Measurements from ENCODE around the gene ANKRD53. TPM values are rescaled to one million over a fixed set of nuclear protein-coding genes. Genes with fewer than 3 reads are reported as not detected.

The ANKRD53 gene
- total and polyA plus RNA-seq, 2 donors (not counting 3 experiments of a cell fraction or from before 2014, with no cell fraction given): 1.3 to 1.4 TPM

DNA sequence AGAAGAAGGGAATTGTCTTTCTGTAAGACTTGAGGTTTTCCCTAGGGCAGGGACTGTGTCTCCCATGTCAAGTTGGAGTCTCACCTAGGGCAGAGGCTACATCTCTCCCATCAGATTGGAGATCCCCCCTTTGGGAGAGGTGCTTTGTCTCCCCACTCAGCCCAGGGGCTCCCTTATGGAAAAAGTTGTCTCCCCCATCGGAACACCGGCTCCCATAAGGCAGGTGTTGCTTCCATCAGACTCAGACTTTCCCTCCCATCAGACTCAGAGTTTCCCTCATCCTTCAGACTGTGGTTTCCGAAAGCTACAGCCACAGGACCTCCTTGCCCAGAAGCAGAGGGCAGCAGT lies 5.8 kb downstream of the ANKRD53 start:
- Histone ChIP-seq H2AFZ (ENCODE audit: low read depth, low read length) (no peak overlapping the region), H3K79me2 (ENCODE audit: control insufficient read depth, insufficient read depth, low read length) (no peaks in the 10 kb centered on the region), H3K27me3 (ENCODE audit: control insufficient read depth in 2 of 2, insufficient read depth in 2 of 2, low read length in 2 of 2) (no peaks in the 10 kb centered on the region), H4K20me1 (replicated peaks; ENCODE audit: control insufficient read depth, extremely low read depth, insufficient read depth, low read length) (no peaks in the 10 kb centered on the region), H3K4me2 (ENCODE audit: insufficient read depth, low read length) (no peak overlapping the region), H3K27ac (ENCODE audit: insufficient read depth, low read depth, low read length) (no peak overlapping the region), H3K36me3 (ENCODE audit: control insufficient read depth in 2 of 2, extremely low read depth in 1 of 2, insufficient read depth in 2 of 2, low read length in 2 of 2) (peaks cover 4 to 15% of the 10 kb centered on the region in 2 experiments), H3K9me3 (replicated peaks; ENCODE audit: control insufficient read depth, insufficient read depth, low read length) (no peaks in the 10 kb centered on the region), H3K9ac (replicated peaks; ENCODE audit: extremely low read depth, insufficient read depth, low read length) (no peak overlapping the region), H3K4me3 (replicated peaks in 1 of 3; ENCODE audit: insufficient read depth in 1 of 3, low read depth in 1 of 3, low read length in 3 of 3) (no peak overlapping the region), H3K4me1 (ENCODE audit: control insufficient read depth, extremely low read depth, insufficient read depth, low read length) (no peaks in the 10 kb centered on the region), H3K9me1 (replicated peaks; ENCODE audit: control insufficient read depth, extremely low read depth, insufficient read depth, low read length) (no peaks in the 10 kb centered on the region)
- intact Hi-C loops (cut with micrococcal nuclease): loop anchor here (1.0 kb wide), 1 partner anchor 11 kb away; no protein-coding TSS in a partner anchor
- ChIA-PET POLR2A (no interaction called here), CTCF (interaction anchor here (0.6 to 4.2 kb wide), 20 partner anchors 10 to 680 kb away, joined by 3 to 52 read pairs (median 4); partner anchors contain the start of genes NAGK and TEX261)
- BruUV-seq (replicated peaks): no TSS peak
- no peak for FAIRE-seq
- TF ChIP-seq POLR2A (IDR thresholded peaks at IDR 0.05; ENCODE audit: low read depth, low read length) (no peak), GATA2 (IDR thresholded peaks at IDR 0.05; ENCODE audit: insufficient read depth, insufficient read length, low read depth, low read length) (no peak), FOS (IDR thresholded peaks at IDR 0.05; ENCODE audit: borderline replicate concordance, insufficient read depth, low read length) (no peak), MYC (IDR thresholded peaks at IDR 0.05; ENCODE audit: low read depth, low read length) (no peak), CTCF (IDR thresholded peaks at IDR 0.05; ENCODE audit: extremely low read depth in 1 of 2, insufficient read depth in 1 of 2, low read depth in 1 of 2, low read length in 2 of 2) (no peak), JUN (IDR thresholded peaks at IDR 0.05; ENCODE audit: borderline replicate concordance, insufficient read depth, insufficient read length, low read depth) (no peak), MAX (IDR thresholded peaks at IDR 0.05; ENCODE audit: insufficient read depth, insufficient read length) (no peak), EZH2 (IDR thresholded peaks at IDR 0.05; ENCODE audit: borderline replicate concordance, low read depth, low read length, severe bottlenecking) (no peak)
- dilution Hi-C loops (cut with MboI; ENCODE audit: extremely low pct_ligation_motif_present, low sequenced_read_pairs): no loop called here
- DNase-seq (ENCODE audit: low read depth, low spot score): no peak

All from endothelial cell of umbilical vein (primary cell).